OCI-LY3 (cell line): Measurements from ENCODE around the gene DEPDC5.

Source experiments
- EZH2phosphoT487 ChIP-seq: fragments of 200-600 bp; shearing (Covaris generic); IDR thresholded peaks from 2 replicates; pipeline ENCODE4 v1.6.1; 2018; ENCODE audit warnings: antibody characterized with exemption, mixed run types, low read depth
- TF ChIP-seq, protein P1 (sequence below): fragments of 200-600, 300-600 bp; sonication (generic); IDR thresholded peaks from 2 replicates; pipeline ENCODE4 v1.5.1; 2014; ENCODE audit warnings: antibody characterized with exemption, low read length, low read depth

DNA sequence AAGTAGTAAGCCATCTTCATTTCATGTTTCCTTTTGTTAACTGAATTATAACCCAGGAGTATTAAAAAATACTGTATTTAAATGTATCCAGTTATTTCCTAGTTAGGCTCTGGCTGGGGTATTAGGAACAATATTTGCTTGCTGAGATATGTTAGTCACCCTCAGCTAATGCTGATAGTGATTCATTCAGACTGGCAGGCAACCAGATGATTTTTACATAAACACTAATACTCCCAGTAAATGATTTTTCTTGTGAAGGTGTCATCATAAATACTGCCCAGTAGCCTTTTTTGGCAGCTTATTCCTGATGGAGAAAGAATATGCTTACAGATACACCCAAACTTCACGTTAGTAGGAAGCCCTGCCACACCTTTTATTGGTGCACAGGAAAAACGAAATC, 198.7 kb downstream of the DEPDC5 start:
- TF ChIP-seq, protein P1, sequence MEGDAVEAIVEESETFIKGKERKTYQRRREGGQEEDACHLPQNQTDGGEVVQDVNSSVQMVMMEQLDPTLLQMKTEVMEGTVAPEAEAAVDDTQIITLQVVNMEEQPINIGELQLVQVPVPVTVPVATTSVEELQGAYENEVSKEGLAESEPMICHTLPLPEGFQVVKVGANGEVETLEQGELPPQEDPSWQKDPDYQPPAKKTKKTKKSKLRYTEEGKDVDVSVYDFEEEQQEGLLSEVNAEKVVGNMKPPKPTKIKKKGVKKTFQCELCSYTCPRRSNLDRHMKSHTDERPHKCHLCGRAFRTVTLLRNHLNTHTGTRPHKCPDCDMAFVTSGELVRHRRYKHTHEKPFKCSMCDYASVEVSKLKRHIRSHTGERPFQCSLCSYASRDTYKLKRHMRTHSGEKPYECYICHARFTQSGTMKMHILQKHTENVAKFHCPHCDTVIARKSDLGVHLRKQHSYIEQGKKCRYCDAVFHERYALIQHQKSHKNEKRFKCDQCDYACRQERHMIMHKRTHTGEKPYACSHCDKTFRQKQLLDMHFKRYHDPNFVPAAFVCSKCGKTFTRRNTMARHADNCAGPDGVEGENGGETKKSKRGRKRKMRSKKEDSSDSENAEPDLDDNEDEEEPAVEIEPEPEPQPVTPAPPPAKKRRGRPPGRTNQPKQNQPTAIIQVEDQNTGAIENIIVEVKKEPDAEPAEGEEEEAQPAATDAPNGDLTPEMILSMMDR: no peak
- TF ChIP-seq EZH2phosphoT487: no peak
